Lung (tissue), 12 donors: ENCODE measurements around the gene LSM11. TPM values are rescaled to one million over a fixed set of nuclear protein-coding genes. Genes with fewer than 3 reads are reported as not detected.
A peak's percentile ranks its signal among the peaks of the same experiment; 100 is the strongest.

Source experiments
- ATAC-seq: fragments of 200-7000 bp; cut with Tn5 transposase; one replicate; pipeline ENCODE4 v1.9.1; 2020; ENCODE audit warnings: moderate number of reproducible peaks; ENCODE audit not compliant: insufficient read depth, low FRiP score
- DNase-seq, 3 donors: peaks; one replicate each; pipeline ENCODE4 v3.0.0-alpha.2; 2013 to 2017
- H3K27ac ChIP-seq, 2 donors: one replicate each; pipeline ENCODE4 v1.5.1; 2013; ENCODE audit warnings: mild to moderate bottlenecking in 2 of 2, moderate library complexity in 2 of 2, control low read depth in 1 of 2, inconsistent platforms in 1 of 2, low read depth in 1 of 2, low read length in 1 of 2
- H3K27me3 ChIP-seq, 3 donors: one replicate each; pipeline ENCODE4 v1.5.1; 2013; ENCODE audit warnings: low read length in 2 of 3; ENCODE audit not compliant: control insufficient read depth in 3 of 3, insufficient read depth in 3 of 3
- H3K36me3 ChIP-seq, 4 donors: one replicate each; pipeline ENCODE4 v1.5.1; 2013; ENCODE audit warnings: low read length in 4 of 4, mild to moderate bottlenecking in 1 of 4, moderate library complexity in 1 of 4; ENCODE audit not compliant: control insufficient read depth in 4 of 4, insufficient read depth in 4 of 4
- H3K4me1 ChIP-seq, 5 donors: one replicate each; pipeline ENCODE4 v1.5.1; 2013; ENCODE audit warnings: low read length in 5 of 5, mild to moderate bottlenecking in 2 of 5, moderate library complexity in 1 of 5; ENCODE audit not compliant: control insufficient read depth in 5 of 5, insufficient read depth in 5 of 5
- H3K4me3 ChIP-seq: one replicate; pipeline ENCODE4 v1.5.1; 2013; ENCODE audit warnings: mild to moderate bottlenecking, control low read depth, moderate library complexity
- H3K9ac ChIP-seq, 2 donors: one replicate each; pipeline ENCODE4 v1.5.1; 2013; ENCODE audit warnings: low read length in 2 of 2, control low read depth in 1 of 2; ENCODE audit not compliant: insufficient read depth in 1 of 2
- H3K9me3 ChIP-seq, 4 donors: one replicate each; pipeline ENCODE4 v1.5.1; 2013; ENCODE audit warnings: low read length in 3 of 4, mild to moderate bottlenecking in 1 of 4, moderate library complexity in 1 of 4; ENCODE audit not compliant: control insufficient read depth in 4 of 4, insufficient read depth in 3 of 4
- WGBS, 2 donors: extraction: QIAGEN DNeasy Blood & Tissue Kit; methylation state at CpG; one replicate each; pipeline ENCODE4 v1.1.7; 2013; 5-methylcytosine and 5-hydroxymethylcytosine counted together
- polyA plus RNA-seq, 2 donors: library from polyadenylated mRNA; stranded (reverse); fragments of 200-250 nt; gene quantifications; one replicate each; pipeline ENCODE4 v1.2.1, GENCODE V29; 2013
- total RNA-seq, 2 donors: library from RNA; depleted of rRNA in 1 of 2; stranded (reverse); fragments of >200 nt in 1 of 2; gene quantifications; one replicate each; pipeline ENCODE4 v1.2.1, GENCODE V29; 2014 to 2021
- TF ChIP-seq, protein P1 (sequence below): IDR thresholded peaks from 2 replicates; pipeline ENCODE4 v1.5.1; 2012; ENCODE audit warnings: mild to moderate bottlenecking; ENCODE audit errors: control extremely low read depth, extremely low read depth
- donor health status: control.
- donor health status: control.
- donor health status: Bipolar disorder and iron deficiency.
- donor health status: healthy.
- donor health status: DM: yes; HTN: yes; CAD: no.

Gene LSM11
- total and polyA plus RNA-seq, 4 donors: 0.93 to 7.0 (median 1.8) TPM

DNA sequence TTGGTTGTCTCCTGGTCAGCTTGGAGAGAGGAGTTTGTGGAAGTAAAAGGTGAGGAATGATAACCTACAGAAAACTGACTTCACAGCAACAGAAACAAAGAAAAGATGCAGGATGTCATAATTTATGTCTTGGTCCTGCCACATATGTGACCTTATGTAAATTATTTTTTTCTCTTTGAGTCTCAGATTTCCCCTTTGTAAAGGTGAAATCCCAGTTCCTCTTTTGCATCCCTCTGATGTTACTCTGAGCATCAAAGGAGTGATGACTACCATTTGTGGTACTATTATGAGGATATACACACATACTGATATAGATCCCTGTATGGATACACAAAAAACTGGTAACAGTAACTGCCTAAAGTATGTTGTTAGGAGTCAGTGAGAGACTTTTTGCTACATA lies 13.7 kb upstream of the LSM11 start:
- Histone ChIP-seq H3K27ac (no peak overlapping the region), H3K9ac (no peak overlapping the region), H3K27me3 (no peaks in the 10 kb centered on the region), H3K9me3 (no peaks in the 10 kb centered on the region), H3K4me1 (peaks cover 0 to 4% (median 0%) of the 10 kb centered on the region in 5 donors), H3K4me3 (no peak overlapping the region), H3K36me3 (peaks cover 0 to 6% (median 1%) of the 10 kb centered on the region in 4 donors)
- no peak for DNase-seq
- no peak for ATAC-seq
- TF ChIP-seq, protein P1, sequence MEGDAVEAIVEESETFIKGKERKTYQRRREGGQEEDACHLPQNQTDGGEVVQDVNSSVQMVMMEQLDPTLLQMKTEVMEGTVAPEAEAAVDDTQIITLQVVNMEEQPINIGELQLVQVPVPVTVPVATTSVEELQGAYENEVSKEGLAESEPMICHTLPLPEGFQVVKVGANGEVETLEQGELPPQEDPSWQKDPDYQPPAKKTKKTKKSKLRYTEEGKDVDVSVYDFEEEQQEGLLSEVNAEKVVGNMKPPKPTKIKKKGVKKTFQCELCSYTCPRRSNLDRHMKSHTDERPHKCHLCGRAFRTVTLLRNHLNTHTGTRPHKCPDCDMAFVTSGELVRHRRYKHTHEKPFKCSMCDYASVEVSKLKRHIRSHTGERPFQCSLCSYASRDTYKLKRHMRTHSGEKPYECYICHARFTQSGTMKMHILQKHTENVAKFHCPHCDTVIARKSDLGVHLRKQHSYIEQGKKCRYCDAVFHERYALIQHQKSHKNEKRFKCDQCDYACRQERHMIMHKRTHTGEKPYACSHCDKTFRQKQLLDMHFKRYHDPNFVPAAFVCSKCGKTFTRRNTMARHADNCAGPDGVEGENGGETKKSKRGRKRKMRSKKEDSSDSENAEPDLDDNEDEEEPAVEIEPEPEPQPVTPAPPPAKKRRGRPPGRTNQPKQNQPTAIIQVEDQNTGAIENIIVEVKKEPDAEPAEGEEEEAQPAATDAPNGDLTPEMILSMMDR: no peak

DNA sequence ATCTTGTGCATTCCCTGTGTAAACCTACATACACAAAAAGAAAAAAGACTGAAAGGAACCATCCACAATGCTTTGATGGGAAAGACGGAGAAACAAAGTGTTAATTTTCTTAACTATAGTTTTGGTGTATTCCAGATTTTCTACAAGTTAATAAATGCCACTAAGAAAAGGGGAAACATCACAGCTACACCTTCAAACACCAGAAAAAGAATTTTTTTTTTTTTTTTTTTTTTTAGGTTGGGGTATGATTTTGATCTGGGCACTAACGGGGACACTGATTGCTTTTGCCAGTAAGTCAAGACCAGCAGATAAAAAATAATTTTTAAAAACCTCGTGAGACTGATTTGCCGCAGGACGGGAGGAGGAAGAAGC lies 12.6 kb upstream of the LSM11 start:
- Histone ChIP-seq H3K9me3 (no peaks in the 10 kb centered on the region), H3K4me3 (no peak overlapping the region), H3K9ac (no peak overlapping the region), H3K27me3 (no peaks in the 10 kb centered on the region), H3K36me3 (peaks cover 0 to 6% (median 2%) of the 10 kb centered on the region in 4 donors), H3K27ac (peak overlapping the region; percentile 92 to 97), H3K4me1 (peaks cover 0 to 4% (median 0%) of the 10 kb centered on the region in 5 donors)
- ATAC-seq (no peak), DNase-seq (no peak)
- TF ChIP-seq, protein P1: no peak
- 19 to 20% methylated on average over 5 of the region's 5 CpGs for WGBS, 2 donors

DNA sequence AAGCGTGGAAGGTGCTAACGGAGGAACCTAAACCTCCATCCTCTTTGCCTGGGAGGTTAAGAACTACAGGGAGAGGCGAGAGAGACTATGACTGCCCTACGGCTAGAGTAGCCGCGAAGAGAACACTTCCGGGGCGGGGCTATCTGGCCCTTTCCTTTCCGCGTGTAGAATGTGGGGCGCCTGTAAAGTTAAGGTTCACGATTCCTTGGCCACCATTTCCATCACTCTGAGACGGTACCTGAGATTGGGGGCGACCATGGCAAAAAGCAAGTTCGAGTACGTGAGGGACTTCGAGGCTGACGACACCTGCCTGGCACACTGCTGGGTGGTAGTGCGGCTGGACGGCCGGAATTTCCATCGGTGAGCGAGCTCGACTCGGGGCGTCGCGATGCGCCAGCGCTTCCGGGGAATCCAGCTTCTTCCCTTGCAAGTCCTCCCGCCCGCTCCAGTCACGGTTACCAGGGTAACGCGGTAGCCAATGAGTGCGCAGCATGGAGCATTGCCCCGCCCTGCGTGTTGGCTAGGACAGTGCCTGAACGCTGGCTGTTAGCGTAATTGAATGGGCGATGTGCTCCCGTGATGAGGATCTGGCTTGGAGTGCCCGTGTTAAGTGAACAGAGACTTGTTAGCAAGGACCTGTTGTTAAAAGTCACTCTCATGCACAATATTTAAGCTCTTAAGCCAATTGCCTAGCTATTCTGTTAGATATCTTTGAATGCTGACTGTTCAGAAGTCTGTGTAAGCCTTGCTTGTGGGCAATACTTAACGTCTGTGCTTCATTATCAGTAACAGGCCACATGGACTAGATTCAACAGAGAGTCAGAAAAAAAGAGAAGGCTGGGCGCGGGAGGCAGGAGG lies 12.0 kb upstream of the LSM11 start, which contains the start of gene THG1L:
THG1L (plus strand) TSS at position 149 of the 858 bp plus-strand sequence; CDS start at position 170, 21 bp downstream.
- peak; percentile 99 for ATAC-seq
- H3K4me1 ChIP-seq: peaks cover 0 to 4% (median 0%) of the 10 kb centered on the region in 5 donors
- H3K27ac ChIP-seq: peak within 1 kb of the TSS; percentile 92 to 97
- peak within 1 kb of the TSS in 1 of 2 donors; percentile 62 for H3K9ac ChIP-seq
- no peaks in the 10 kb centered on the region for H3K27me3 ChIP-seq
- H3K4me3 ChIP-seq: peak within 1 kb of the TSS; percentile 59
- WGBS, 2 donors: 2% methylated on average over 47 of the region's 47 CpGs
- no peaks in the 10 kb centered on the region for H3K9me3 ChIP-seq
- TF ChIP-seq, protein P1: no peak
- H3K36me3 ChIP-seq: peaks cover 0 to 6% (median 3%) of the 10 kb centered on the region in 4 donors
- peak; percentile 99 for DNase-seq
